LNCAP (cell line): ENCODE results near the gene SLC44A4.

ENCODE experiments used
- CTCF ChIP-seq: fragments of 450-650 bp; IDR thresholded peaks from 2 replicates; pipeline ENCODE4 v1.5.1; 2017; ENCODE audit warnings: mild to moderate bottlenecking

SLC44A4 gene

GRCh38 chr6:31836047-31836473 is 42.7 kb downstream of the SLC44A4 start:
- no peak for TF ChIP-seq CTCF

DNA sequence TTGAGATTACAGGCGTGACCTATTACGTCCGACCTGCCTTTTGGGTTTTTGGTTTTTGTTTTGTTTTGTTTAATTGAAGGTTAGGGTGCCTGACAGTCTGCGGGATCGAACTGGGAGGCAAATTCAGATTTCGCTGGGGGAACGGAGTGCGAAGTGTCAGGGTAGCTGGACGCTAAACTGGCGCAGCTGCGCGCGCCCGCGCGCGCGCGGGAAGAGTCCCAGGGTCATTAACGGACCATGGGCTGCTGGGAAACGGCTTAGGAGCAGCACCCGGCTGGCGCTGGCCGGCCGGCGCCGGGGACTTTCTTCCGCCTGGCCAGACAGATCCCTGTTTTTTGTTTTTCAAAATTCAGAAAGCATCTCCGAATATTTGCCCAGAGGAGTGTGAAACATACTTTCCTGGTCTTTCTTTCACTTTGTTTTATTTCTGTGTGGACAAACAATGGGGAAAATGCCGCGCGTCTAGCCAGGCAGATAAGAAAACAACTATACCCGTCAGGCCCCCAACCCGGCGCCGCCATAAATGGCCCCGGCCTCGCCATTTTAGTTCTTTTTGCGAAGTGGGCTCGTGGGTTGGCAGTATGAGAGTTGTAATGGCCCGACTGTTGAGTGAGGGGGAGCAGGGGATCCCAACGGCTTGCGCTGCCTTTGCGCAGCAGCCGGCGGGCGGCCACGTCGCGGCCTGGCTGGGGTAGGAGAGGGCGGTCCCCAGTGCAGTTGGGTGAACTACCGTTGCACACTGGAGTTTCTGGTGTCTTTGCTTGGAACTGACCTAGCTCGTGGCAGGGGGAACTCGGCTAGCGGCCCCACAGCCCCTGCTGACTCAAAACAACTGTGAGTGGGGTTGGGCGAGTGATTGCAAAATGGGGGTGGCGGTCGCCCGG is 44.2 kb downstream of the SLC44A4 start:
- TF ChIP-seq CTCF = no peak

- TF ChIP-seq CTCF = no peak
Observed at GRCh38 chr6:31831350-31832215, 47.2 kb downstream of the SLC44A4 start.

DNA sequence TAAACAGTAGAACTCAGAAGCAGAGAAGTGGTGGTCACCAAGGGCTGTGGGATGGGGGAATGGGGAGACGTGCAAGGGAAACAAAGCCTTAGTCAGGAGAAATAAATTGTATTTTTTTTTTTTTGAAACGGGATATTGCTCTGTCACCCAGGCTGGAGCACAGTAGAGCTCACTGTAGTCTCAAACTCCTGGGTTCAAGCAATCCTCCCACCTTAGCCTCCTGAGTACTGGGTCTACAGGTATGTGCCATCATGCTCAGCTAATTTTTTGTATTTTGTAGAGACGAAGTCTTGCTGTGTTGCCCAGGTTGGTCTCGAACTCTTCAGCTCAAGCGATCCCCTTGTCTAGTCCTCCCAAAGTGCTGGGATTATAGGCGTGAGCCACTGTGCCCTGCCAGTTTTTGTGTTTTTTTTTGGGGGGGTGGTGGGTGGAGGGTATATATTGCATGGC is 47.9 kb downstream of the SLC44A4 start:
- no peak for TF ChIP-seq CTCF

DNA sequence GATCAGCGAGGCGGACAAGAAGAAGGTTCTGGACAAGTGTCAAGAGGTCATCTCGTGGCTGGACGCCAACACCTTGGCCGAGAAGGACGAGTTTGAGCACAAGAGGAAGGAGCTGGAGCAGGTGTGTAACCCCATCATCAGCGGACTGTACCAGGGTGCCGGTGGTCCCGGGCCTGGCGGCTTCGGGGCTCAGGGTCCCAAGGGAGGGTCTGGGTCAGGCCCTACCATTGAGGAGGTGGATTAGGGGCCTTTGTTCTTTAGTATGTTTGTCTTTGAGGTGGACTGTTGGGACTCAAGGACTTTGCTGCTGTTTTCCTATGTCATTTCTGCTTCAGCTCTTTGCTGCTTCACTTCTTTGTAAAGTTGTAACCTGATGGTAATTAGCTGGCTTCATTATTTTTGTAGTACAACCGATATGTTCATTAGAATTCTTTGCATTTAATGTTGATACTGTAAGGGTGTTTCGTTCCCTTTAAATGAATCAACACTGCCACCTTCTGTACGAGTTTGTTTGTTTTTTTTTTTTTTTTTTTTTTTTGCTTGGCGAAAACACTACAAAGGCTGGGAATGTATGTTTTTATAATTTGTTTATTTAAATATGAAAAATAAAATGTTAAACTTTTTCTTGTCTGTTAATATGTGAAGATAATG is 49.0 kb downstream of the SLC44A4 start:
- peak; percentile 38; the same call in 1 of the 2 replicates for TF ChIP-seq CTCF

- no peak for TF ChIP-seq CTCF
Observed at GRCh38 chr6:31827286-31828079, 51.3 kb downstream of the SLC44A4 start, which contains the start of gene HSPA1B. Gene HSPA1B (plus strand): TSS chr6:31827738. CDS start chr6:31827951, 213 bp downstream.
